ENCODE measurements around the gene SUGP1. TPM values are rescaled to one million over a fixed set of nuclear protein-coding genes. Genes with fewer than 3 reads are reported as not detected.

The SUGP1 gene
- total RNA-seq, 4 donors from 2014 or later = 16.1 to 40.2 (median 39.0) TPM

DNA sequence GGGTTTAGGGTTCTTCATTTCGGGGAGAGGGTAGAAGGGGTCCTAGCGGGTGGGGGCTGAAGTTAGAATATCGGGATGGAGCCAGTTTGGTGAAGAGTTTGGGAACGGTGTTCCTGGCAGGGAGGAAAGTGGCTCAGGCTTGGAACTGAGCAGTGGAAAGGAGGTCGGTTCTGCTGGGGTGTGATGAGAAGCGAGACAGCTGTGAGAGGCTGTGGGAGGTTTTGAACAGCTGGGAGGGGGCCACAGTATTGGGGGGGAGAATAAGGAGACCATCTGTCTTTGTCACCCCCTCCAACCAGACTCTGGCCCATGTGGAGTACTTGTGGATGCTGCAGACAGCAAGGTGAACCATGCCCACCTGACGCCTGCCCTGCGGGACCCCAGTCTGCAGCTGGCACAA lies 46.2 kb downstream of the SUGP1 start:
- intact Hi-C loops (cut with DNase I; ENCODE audit: low total_unique reads) = no loop called here
- no peak for DNase-seq (ENCODE audit: low spot score in 2 of 2)
- WGBS, 2 donors = 78 to 81% methylated on average over 6 to 8 of the region's 8 CpGs
- TF ChIP-seq, protein P1, sequence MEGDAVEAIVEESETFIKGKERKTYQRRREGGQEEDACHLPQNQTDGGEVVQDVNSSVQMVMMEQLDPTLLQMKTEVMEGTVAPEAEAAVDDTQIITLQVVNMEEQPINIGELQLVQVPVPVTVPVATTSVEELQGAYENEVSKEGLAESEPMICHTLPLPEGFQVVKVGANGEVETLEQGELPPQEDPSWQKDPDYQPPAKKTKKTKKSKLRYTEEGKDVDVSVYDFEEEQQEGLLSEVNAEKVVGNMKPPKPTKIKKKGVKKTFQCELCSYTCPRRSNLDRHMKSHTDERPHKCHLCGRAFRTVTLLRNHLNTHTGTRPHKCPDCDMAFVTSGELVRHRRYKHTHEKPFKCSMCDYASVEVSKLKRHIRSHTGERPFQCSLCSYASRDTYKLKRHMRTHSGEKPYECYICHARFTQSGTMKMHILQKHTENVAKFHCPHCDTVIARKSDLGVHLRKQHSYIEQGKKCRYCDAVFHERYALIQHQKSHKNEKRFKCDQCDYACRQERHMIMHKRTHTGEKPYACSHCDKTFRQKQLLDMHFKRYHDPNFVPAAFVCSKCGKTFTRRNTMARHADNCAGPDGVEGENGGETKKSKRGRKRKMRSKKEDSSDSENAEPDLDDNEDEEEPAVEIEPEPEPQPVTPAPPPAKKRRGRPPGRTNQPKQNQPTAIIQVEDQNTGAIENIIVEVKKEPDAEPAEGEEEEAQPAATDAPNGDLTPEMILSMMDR (IDR thresholded peaks at IDR 0.05) = no peak
- no peak for TF ChIP-seq POLR2A (IDR thresholded peaks at IDR 0.05)
- no peak overlapping the region for H3K4me3 ChIP-seq (ENCODE audit: low read depth, poor library complexity, severe bottlenecking)

DNA sequence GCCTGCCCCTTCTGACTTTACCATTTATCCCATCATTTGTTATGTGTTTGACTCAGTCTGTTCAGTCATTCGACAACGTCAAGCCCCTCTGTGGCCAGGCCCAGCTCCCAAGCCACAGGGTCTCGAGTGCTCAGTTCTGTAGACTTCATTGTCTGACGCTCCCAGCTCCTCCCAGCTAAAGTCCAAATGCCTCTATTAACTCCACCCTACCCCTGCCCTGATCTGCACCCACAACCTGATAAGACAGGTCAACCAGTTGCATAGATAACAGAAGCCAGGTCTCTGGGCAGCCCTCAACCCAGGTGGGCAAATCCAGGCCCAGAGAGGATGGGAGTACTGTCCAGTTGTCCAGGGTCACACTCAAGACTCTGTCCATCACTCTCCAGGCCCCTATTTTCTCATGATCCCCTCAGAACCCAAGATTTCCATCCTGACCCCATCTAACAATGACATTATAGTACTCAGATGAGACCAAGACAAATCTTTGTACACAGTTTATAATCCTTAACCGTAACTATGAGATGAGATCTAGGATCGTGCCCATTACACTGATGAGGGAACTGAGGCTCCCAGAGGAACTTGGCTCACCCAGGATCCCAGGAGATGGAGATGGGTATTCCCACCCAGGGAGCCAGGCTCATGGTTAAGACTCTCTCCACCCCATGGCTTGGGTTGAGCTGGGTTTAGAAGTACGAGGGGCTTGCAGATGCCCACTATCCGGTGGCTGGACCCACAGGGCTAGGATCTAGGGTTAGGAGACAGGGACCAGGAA lies 48.3 kb downstream of the SUGP1 start:
- 94 to 95% methylated on average over 8 of the region's 8 CpGs for WGBS, 2 donors
- DNase-seq (ENCODE audit: low spot score in 2 of 2) = no peak
- intact Hi-C loops (cut with DNase I; ENCODE audit: low total_unique reads) = no loop called here
- TF ChIP-seq, protein P1 (IDR thresholded peaks at IDR 0.05) = no peak
- TF ChIP-seq POLR2A (IDR thresholded peaks at IDR 0.05) = no peak
- H3K4me3 ChIP-seq (ENCODE audit: low read depth, poor library complexity, severe bottlenecking) = no peak overlapping the region

DNA sequence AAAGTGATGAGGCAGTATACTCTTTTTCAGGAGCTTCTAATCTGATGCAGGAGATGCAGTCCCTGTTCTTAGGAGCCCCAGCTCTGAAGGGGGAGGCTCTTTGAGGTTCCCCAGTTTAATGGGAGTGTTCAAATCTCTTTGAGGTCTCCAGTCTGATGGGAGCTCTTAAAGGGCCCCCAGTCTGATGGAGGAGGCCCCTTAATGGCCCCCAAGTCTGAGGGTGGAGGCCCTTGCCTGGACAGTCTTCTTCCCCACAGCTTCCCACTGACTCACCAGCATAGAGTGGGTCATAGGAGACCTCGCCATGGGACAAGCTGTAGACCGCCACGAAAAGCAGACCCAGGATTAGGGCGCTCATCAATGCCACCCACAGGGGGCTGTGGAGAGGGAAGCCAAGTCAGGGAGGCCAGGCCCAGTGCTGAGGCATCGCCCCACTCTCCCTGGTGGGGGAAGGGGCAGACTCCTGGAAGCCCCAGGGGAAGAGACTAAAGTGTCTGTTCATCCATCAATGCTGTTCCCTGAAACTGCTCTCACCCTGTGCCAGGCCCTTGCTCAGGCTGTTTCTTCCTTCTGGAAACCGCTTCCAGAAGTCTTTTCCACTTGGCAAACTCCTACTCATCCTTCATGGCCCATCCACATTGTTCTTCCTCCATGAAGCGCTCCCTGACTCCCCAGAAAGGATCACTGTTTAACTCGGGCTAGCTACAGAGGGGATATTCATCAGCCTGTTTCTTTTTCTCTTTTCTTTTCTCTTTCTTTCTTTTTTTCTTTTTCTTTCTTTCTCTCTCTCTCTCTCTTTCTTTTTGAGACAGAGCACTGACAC lies 49.3 kb downstream of the SUGP1 start:
- WGBS, 2 donors = 92 to 98% methylated on average over 8 of the region's 8 CpGs
- intact Hi-C loops (cut with DNase I; ENCODE audit: low total_unique reads) = no loop called here

DNA sequence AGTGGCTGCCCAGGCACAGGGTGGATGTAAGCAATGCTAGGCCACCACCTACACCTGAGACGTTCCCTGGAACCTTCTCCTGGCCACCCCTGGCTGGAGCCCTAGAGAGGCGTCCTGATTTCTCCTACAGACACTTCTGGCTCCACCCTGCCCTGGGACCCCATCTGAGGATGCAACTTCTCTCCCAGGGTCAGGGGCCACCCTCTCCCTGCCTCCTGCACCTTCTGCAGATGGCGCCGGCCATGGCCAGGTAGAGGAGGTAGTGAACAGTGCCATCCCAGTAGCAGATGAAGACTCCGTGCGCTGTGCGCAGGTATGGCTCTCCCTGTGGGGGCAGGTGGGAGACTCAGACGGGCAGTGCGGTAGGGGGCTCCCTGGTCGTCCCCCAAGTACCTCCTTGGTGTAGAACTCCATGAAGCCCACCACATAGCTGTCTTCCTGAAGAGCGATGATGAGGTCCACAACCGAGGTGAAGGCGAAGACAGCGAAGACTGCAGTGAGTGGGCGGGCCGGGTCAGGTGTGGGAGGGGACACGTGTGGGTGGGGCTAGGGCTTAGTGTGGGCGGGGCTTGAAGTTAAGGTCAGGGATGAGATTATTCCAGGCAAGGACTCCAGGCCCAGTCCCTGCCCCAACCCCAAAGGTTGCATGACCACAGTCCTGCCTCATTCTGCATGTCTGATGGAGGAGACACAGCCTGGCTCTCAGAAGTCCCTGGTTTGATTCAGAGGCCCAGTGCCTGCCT lies 50.2 kb downstream of the SUGP1 start:
- DNase-seq (ENCODE audit: low spot score in 2 of 2) = no peak
- 68 to 72% methylated on average over 12 to 17 of the region's 18 CpGs for WGBS, 2 donors
- H3K4me3 ChIP-seq (ENCODE audit: low read depth, poor library complexity, severe bottlenecking) = no peak overlapping the region
- intact Hi-C loops (cut with DNase I; ENCODE audit: low total_unique reads) = no loop called here
- no peak for TF ChIP-seq POLR2A (IDR thresholded peaks at IDR 0.05)
- TF ChIP-seq, protein P1 (IDR thresholded peaks at IDR 0.05) = no peak

More for the DNA sequence above, 49.3 kb downstream of the SUGP1 start:
- TF ChIP-seq POLR2A (IDR thresholded peaks at IDR 0.05) = no peak
- TF ChIP-seq, protein P1 (IDR thresholded peaks at IDR 0.05) = no peak
- no peak overlapping the region for H3K4me3 ChIP-seq (ENCODE audit: low read depth, poor library complexity, severe bottlenecking)
- no peak for DNase-seq (ENCODE audit: low spot score in 2 of 2)

DNA sequence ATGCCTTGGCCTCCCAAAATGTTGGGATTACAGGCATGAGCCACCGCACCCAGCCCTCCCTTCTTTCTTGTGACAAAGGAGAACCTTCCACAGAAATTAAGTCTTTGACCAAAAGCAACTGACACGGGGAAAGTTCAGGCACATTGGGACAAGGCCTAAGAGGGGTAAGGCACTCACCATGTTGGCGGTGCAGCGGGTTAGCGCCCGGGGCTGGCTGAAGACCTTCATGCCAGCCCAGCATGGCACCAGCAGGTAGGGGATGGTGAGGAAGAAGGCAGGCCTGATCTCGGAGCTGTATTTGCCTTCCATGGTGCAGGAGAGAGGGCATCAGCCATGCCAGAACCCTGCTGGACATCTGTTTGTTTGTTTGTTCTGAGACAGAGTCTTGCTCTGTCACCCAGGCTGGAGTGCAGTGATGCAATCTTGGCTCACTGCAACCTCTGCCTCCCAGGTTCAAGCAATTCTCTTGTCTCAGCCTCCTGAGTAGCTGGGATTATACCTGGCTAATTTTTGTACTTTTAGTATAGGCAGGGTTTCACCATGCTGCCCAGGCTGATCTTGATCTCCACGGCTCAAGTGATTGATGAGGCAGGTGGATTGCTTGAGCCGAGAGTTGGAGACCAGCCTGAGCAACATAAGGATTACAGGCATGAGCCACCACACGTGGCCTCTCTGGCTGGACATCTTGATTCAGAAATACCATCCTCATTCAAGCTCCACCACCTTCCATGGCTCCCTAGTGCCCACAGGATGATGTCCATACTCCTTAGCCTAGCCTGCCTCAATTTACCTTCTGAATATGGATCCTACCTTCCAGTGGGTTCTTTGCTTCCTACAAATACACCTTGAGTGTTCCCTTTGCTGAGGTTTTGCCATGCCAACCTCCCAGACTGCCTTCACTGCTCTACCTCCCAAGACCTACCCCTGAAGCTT lies 51.6 kb downstream of the SUGP1 start:
- DNase-seq (ENCODE audit: low spot score in 2 of 2) = no peak
- WGBS, 2 donors = 76 to 82% methylated on average over 10 of the region's 10 CpGs
- intact Hi-C loops (cut with DNase I; ENCODE audit: low total_unique reads) = no loop called here
- TF ChIP-seq, protein P1 (IDR thresholded peaks at IDR 0.05) = no peak
- TF ChIP-seq POLR2A (IDR thresholded peaks at IDR 0.05) = no peak
- H3K4me3 ChIP-seq (ENCODE audit: low read depth, poor library complexity, severe bottlenecking) = no peak overlapping the region
